GM10266 (cell line): ENCODE data around the gene OMA1.
A peak's percentile ranks its signal among the peaks of the same experiment; 100 is the strongest.

Source experiments
- DNase-seq: peaks from one replicate; pipeline ENCODE4 v3.0.0; 2012; ENCODE audit errors: extremely low spot score
- TF ChIP-seq, protein P1 (sequence below): IDR thresholded peaks from 2 replicates; pipeline ENCODE4 v1.5.1; 2012; ENCODE audit warnings: mild to moderate bottlenecking, low read depth; ENCODE audit not compliant: control insufficient read depth, insufficient read depth; ENCODE audit errors: missing control alignments

Gene OMA1

DNA sequence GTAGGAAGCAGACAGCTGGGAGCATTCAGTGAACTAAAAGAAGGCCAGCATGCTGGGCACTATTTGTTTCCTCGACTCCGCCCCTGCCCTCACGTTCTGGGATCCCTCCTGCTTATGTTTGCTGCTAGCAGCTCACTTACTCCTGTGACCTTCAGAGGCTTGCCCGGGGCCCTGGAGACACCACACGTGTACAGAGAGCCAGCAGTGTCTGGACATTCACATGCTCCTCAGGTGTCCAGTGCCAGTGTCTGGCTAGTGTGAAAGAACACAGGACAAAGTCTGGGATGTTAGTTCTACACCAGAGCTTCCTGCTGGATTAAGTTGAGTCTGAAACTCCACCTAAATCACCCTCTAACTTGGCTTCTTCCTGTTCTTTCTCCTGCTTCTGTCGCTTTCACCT is 108.1 kb downstream of the OMA1 start:
- TF ChIP-seq, protein P1, sequence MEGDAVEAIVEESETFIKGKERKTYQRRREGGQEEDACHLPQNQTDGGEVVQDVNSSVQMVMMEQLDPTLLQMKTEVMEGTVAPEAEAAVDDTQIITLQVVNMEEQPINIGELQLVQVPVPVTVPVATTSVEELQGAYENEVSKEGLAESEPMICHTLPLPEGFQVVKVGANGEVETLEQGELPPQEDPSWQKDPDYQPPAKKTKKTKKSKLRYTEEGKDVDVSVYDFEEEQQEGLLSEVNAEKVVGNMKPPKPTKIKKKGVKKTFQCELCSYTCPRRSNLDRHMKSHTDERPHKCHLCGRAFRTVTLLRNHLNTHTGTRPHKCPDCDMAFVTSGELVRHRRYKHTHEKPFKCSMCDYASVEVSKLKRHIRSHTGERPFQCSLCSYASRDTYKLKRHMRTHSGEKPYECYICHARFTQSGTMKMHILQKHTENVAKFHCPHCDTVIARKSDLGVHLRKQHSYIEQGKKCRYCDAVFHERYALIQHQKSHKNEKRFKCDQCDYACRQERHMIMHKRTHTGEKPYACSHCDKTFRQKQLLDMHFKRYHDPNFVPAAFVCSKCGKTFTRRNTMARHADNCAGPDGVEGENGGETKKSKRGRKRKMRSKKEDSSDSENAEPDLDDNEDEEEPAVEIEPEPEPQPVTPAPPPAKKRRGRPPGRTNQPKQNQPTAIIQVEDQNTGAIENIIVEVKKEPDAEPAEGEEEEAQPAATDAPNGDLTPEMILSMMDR = no peak
- no peak for DNase-seq

DNA sequence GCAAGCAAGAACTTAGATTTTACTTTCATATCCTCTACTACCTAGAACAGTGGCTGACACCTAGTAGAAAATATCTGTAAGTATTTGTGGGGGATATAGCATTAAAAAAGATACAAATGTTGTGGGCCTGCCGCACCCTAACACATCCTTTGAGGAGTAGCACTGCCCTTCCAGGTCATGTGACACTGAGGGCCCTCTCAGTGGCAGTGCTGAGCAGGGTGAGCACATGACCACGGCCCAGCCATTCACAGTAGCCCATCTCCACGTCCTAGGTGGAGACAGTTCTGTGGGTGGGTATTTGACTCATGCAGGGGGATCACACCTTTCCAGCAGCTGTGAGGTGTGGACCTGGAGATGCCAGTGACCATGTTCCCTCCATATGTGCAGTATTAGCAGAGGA is 108.9 kb downstream of the OMA1 start:
- TF ChIP-seq, protein P1 = no peak
- DNase-seq = no peak

DNA sequence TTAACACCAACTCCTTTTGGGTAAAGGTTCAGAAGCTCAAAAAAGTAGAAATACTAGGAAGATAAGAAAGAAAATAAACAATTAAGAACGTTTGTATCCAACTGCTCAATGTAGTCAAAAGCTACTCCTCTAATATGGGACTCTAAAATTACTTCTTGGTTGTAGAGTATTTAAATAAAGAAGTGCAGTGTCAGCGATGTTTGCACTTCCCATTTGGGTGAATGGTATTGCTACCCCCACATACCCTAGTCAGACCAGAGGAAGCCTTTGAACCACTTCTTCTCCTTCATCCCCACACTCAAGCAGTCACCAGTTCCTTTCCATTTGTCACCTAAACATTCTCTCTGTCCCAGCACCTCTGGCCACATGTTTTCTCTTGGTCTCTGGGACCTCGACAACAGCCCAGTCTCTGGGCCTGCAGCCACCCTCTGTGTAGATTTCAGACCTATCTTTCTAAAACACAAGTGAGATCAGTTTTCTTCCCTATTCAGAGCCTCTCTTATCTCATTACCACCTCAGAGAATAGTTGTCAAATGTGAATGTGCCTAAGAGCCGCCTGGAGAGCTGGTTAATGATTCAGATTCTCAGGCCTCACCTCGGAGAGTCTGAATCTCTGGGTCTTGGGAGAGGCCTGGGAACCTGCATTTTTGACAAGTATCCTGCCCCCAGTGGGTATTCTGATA is 109.8 kb downstream of the OMA1 start:
- DNase-seq = no peak
- TF ChIP-seq, protein P1 = no peak

DNA sequence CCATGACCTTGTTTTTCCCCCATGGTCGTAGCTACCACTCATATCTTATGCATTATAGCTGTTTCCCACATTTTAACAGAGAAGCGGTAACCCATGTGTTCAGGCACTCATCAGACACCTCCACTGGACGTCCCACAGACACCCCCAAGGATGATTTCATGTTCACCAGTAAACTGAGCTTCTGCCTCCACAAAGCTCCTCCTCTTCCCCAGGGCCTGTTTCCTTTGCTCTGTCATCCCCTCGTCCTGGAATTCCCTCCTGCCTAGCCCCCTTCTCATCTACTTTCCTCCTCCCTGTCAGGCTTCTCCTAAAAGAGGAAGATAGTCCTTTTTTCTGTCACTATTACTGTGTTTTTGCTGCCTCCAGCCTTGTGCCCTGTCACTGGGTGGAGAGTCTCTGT is 111.2 kb downstream of the OMA1 start:
- TF ChIP-seq, protein P1 = no peak
- DNase-seq = no peak

DNA sequence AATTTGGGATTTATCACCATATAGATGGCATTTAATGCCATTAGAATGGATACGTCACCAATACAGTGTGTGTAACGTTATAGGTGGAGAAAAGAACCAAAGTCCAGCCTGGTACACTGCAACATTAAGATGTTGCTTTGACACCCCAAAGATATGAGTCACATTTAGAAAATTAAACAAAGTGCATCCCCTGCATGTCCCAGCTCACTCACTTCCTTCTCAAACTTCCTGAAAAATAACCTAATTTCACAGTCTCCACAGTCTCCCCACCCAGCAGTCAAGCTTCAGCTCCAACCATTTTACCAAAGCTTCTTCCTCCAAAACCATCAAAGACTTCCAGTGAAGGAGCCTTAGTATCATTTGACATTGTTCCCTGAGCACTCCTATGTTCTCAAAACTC is 111.9 kb downstream of the OMA1 start:
- TF ChIP-seq, protein P1 = no peak
- DNase-seq = no peak

DNA sequence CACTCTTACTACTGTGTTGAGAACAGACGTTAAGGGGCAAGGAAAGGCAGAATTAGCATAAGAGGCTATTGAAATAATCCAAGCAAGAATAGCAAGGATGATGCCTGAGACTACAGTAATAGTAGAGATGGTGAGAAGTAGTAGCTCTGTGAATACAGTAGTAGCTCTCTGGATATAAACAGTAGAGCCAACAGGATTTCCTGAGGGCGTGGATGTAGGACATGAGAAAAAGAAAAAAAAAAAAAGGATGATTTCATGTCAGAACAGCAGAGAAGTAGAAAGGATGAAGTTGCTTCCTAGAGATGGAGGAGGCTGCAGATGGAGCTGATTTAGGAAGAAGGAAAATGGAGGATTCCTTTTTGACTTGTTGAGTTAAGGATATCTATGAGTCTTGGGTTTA is 112.3 kb downstream of the OMA1 start:
- TF ChIP-seq, protein P1 = no peak
- no peak for DNase-seq

DNA sequence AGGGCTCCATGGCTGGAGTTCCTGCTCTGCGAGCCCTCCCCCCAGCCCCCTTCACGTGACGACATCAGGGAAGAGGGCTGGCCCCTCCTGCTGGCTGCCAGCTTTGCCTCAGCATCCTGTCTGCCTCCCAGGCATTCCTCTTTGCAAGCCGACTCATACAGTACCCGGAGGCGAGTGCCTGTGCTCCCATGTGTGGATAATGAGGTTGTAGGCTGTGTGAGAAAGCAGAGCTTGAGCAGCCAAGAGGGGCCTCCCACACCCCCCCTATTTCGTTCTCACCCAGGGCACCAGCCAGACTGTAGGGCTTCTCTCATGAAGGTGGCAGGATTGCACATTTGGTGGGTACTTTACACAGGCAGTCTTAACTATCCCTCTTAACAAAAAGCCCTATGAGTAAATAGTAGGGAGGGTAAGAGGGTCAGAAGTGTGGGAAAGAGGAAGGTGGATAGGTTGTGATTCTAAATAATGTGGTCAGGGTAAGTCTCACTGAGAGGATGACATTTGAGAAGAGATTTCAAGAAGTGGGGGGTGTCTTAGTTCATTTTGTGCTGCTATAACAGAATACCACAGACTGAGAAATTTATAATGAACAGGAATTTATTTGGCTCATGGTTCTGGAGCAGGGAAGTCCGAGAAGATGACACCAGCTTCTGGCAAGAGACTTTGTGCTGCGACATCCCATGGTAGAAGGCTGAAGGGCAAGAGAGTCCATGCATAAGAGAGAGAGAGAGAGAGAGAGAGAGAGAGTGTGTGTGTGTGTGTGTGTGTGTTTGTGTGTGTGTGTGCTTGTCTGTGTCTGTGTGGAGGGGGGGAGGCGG is 113.5 kb downstream of the OMA1 start:
- peak; percentile 12 for DNase-seq
- TF ChIP-seq, protein P1 = no peak
